ENCODE measurements around the gene CCDC187. TPM values are rescaled to one million over a fixed set of nuclear protein-coding genes. Genes with fewer than 3 reads are reported as not detected.

Gene CCDC187
- total RNA-seq, 1 experiment from 2014 or later = 0.11 TPM

DNA sequence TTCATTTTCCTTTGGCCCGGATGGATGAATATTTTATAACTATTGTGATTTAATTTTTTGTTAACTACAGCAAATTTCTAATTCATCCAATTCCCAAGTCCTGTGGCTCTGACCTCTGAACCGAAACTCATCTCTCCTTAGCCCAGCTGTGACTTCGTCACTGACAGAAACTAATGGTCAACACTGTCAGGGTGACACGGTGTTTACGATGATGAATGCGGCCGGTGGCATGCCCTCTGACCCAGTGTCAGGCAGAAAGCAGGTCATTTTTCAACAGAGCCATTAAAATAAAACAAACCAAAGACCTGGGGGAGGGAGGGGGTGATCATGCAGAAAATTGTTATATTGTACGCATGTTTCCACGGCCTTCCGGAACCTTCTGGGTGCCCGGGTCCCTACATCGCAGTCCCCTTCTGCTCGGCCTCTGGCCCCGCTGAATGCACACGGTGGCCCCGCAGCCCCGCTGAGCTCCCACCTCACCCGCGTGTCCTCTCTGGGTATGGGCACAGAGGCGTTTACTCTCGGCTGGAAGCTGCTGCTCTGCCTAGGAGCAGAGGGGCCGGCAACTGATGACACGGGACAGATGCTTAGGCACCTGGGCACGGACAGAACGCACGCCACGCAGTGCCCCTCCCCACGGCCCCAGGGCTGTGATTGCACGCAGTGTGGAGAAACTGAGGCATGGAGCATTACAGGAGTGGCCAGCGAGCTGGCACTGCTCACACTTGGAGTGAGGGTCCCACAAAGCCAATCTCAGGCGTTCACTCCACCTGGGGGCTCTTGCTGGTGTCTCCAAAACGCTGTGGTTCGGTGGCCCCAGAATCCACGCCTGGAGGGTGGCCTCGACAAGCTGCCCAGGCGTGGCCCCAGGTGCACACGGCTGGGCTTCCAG lies 8.1 kb downstream of the CCDC187 start:
- Mint-ChIP-seq H3K36me3 (ENCODE audit: insufficient read depth, unreplicated experiment) (no peaks in the 10 kb centered on the region), H3K4me1 (ENCODE audit: low read depth, unreplicated experiment) (no peaks in the 10 kb centered on the region), H3K4me3 (ENCODE audit: unreplicated experiment) (no peak overlapping the region), H3K27me3 (ENCODE audit: insufficient read depth, unreplicated experiment) (no peaks in the 10 kb centered on the region), H3K27ac (ENCODE audit: unreplicated experiment) (peak overlapping the region; percentile 26), H3K9me3 (ENCODE audit: unreplicated experiment) (no peaks in the 10 kb centered on the region)
- Histone ChIP-seq H3K4me1 (peaks cover 20% of the 10 kb centered on the region), H3K9me3 (no peaks in the 10 kb centered on the region; the same call in 1 of the 2 replicates), H3K27me3 (replicated peaks; ENCODE audit: control insufficient read depth, insufficient read depth, low read length) (no peaks in the 10 kb centered on the region), H3K4me3 (ENCODE audit: low read depth, low read length) (no peak overlapping the region), H3K36me3 (ENCODE audit: control insufficient read depth, insufficient read depth, low read length) (no peaks in the 10 kb centered on the region)
- BruUV-seq (replicated peaks) = no TSS peak
- ChIA-PET POLR2A (interaction anchor here (1.3 kb wide), 1 partner anchor 67 kb away, joined by 4 read pairs; the partner anchor contains the start of gene DNLZ), CTCF (no interaction called here)
- TF ChIP-seq, protein P1, sequence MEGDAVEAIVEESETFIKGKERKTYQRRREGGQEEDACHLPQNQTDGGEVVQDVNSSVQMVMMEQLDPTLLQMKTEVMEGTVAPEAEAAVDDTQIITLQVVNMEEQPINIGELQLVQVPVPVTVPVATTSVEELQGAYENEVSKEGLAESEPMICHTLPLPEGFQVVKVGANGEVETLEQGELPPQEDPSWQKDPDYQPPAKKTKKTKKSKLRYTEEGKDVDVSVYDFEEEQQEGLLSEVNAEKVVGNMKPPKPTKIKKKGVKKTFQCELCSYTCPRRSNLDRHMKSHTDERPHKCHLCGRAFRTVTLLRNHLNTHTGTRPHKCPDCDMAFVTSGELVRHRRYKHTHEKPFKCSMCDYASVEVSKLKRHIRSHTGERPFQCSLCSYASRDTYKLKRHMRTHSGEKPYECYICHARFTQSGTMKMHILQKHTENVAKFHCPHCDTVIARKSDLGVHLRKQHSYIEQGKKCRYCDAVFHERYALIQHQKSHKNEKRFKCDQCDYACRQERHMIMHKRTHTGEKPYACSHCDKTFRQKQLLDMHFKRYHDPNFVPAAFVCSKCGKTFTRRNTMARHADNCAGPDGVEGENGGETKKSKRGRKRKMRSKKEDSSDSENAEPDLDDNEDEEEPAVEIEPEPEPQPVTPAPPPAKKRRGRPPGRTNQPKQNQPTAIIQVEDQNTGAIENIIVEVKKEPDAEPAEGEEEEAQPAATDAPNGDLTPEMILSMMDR (IDR thresholded peaks at IDR 0.05; ENCODE audit: insufficient read depth in 1 of 2, low read depth in 1 of 2, low read length in 1 of 2, severe bottlenecking in 1 of 2, unreplicated experiment in 1 of 2) = no peak
- peak; percentile 35 to 67 for DNase-seq
- intact Hi-C loops (cut with micrococcal nuclease; ENCODE audit: unreplicated experiment) = no loop called here

DNA sequence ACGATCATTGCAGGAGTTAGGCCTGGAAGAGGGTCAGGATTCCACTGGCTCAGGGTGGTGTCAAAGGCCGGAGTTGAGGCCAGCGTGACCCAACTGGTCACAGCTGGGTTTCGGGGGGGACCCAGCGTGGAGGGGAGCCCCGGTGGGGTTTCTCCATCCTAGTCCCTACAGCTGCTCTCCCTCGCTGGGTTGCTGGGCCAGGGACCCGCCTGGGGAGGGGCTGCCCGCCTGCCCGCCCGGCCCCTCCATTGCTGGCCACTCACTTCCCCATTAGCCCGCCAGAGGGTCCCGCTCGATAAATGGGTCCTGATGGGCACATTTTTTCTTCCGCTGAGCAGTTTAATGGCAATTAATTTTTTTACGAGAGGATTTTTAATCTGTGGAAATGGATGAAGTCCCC lies 8.8 kb downstream of the CCDC187 start:
- H3K4me1 Mint-ChIP-seq (ENCODE audit: low read depth, unreplicated experiment) = no peaks in the 10 kb centered on the region
- peak overlapping the region; percentile 26 for H3K27ac Mint-ChIP-seq (ENCODE audit: unreplicated experiment)
- Histone ChIP-seq H3K36me3 (ENCODE audit: control insufficient read depth, insufficient read depth, low read length) (no peaks in the 10 kb centered on the region), H3K4me3 (ENCODE audit: low read depth, low read length) (no peak overlapping the region), H3K4me1 (peaks cover 20% of the 10 kb centered on the region), H3K27me3 (replicated peaks; ENCODE audit: control insufficient read depth, insufficient read depth, low read length) (no peaks in the 10 kb centered on the region), H3K9me3 (no peaks in the 10 kb centered on the region; the same call in 1 of the 2 replicates)
- H3K4me3 Mint-ChIP-seq (ENCODE audit: unreplicated experiment) = no peak overlapping the region
- H3K27me3 Mint-ChIP-seq (ENCODE audit: insufficient read depth, unreplicated experiment) = no peaks in the 10 kb centered on the region
- no TSS peak for BruUV-seq (replicated peaks)
- ChIA-PET POLR2A (no interaction called here), CTCF (no interaction called here)
- TF ChIP-seq, protein P1 (IDR thresholded peaks at IDR 0.05; ENCODE audit: insufficient read depth in 1 of 2, low read depth in 1 of 2, low read length in 1 of 2, severe bottlenecking in 1 of 2, unreplicated experiment in 1 of 2) = no peak
- H3K9me3 Mint-ChIP-seq (ENCODE audit: unreplicated experiment) = no peaks in the 10 kb centered on the region
- intact Hi-C loops (cut with micrococcal nuclease; ENCODE audit: unreplicated experiment) = no loop called here
- no peak for DNase-seq
- H3K36me3 Mint-ChIP-seq (ENCODE audit: insufficient read depth, unreplicated experiment) = no peaks in the 10 kb centered on the region

DNA sequence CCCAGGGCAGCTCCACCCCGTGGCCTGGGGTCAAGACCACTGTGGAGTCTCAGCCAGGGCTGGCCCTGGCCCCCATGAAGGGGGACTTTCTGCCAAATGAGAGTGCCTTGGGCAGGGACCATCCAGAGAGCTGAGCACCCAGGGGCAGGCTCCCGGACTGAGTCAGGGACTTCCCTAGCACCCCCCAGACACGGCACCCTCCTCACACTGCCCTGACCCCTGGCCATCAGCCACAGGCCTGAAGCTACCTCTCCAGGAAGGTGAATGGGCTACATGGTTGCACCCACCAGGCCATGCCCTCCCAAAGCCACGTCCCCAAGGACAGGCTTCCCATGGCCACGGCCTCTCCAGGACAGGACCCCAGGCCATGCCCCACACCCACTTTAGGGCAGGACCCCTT lies 9.5 kb downstream of the CCDC187 start:
- Mint-ChIP-seq H3K4me3 (ENCODE audit: unreplicated experiment) (no peak overlapping the region), H3K4me1 (ENCODE audit: low read depth, unreplicated experiment) (no peaks in the 10 kb centered on the region), H3K27ac (ENCODE audit: unreplicated experiment) (no peak overlapping the region), H3K36me3 (ENCODE audit: insufficient read depth, unreplicated experiment) (no peaks in the 10 kb centered on the region), H3K9me3 (ENCODE audit: unreplicated experiment) (no peaks in the 10 kb centered on the region), H3K27me3 (ENCODE audit: insufficient read depth, unreplicated experiment) (no peaks in the 10 kb centered on the region)
- no peak for DNase-seq
- ChIA-PET CTCF (no interaction called here), POLR2A (no interaction called here)
- Histone ChIP-seq H3K9me3 (no peaks in the 10 kb centered on the region; the same call in 1 of the 2 replicates), H3K4me1 (peaks cover 20% of the 10 kb centered on the region), H3K36me3 (ENCODE audit: control insufficient read depth, insufficient read depth, low read length) (no peaks in the 10 kb centered on the region), H3K4me3 (ENCODE audit: low read depth, low read length) (no peak overlapping the region), H3K27me3 (replicated peaks; ENCODE audit: control insufficient read depth, insufficient read depth, low read length) (no peaks in the 10 kb centered on the region)
- intact Hi-C loops (cut with micrococcal nuclease; ENCODE audit: unreplicated experiment) = no loop called here
- TF ChIP-seq, protein P1 (IDR thresholded peaks at IDR 0.05; ENCODE audit: insufficient read depth in 1 of 2, low read depth in 1 of 2, low read length in 1 of 2, severe bottlenecking in 1 of 2, unreplicated experiment in 1 of 2) = no peak
- no TSS peak for BruUV-seq (replicated peaks)
